Kidney (tissue), 14 donors: Measurements from ENCODE around the gene ASTN2. TPM values are rescaled to one million over a fixed set of nuclear protein-coding genes. Genes with fewer than 3 reads are reported as not detected.

ENCODE experiments used
- DNase-seq, 5 donors: peaks; one replicate each; pipeline ENCODE4 v3.0.0-alpha.2; 2013 to 2020
- FAIRE-seq: peaks from 2 replicates; lab custom pipeline; 2012; peaks lifted over from hg19 to GRCh38; lab: Jason Lieb, UNC
- H3K27ac ChIP-seq, 2 donors: one replicate each; pipeline ENCODE4 v1.7.0; 2013; ENCODE audit warnings: low read depth in 2 of 2, low read length in 2 of 2, inconsistent platforms in 1 of 2
- H3K27me3 ChIP-seq: one replicate; pipeline ENCODE4 v1.7.1; 2013; ENCODE audit warnings: low read length, inconsistent platforms; ENCODE audit not compliant: control insufficient read depth, insufficient read depth
- H3K36me3 ChIP-seq, 3 donors: one replicate each; pipeline versions ENCODE4 v1.7.0 to v1.7.1; 2013; ENCODE audit warnings: low read length in 3 of 3, control low read depth in 1 of 3, inconsistent platforms in 1 of 3; ENCODE audit not compliant: insufficient read depth in 3 of 3, control insufficient read depth in 2 of 3
- H3K4me1 ChIP-seq, 3 donors: one replicate each; pipeline versions ENCODE4 v1.7.0 to v1.7.1; 2013; ENCODE audit warnings: low read length in 3 of 3, inconsistent platforms in 1 of 3, low read depth in 1 of 3; ENCODE audit not compliant: control insufficient read depth in 2 of 3, insufficient read depth in 2 of 3
- H3K4me3 ChIP-seq, 3 donors: one replicate each; pipeline versions ENCODE4 v1.7.0 to v1.8.1; 2013; ENCODE audit warnings: low read length in 3 of 3, control low read depth in 1 of 3, inconsistent platforms in 1 of 3
- H3K9ac ChIP-seq, 3 donors: one replicate each; pipeline versions ENCODE4 v1.7.0 to v1.7.1; 2013; ENCODE audit warnings: low read length in 3 of 3, control low read depth in 1 of 3, inconsistent platforms in 1 of 3
- H3K9me3 ChIP-seq, 3 donors: one replicate each; pipeline versions ENCODE4 v1.7.0 to v1.7.1; 2013; ENCODE audit warnings: low read length in 3 of 3, control low read depth in 1 of 3, inconsistent platforms in 1 of 3; ENCODE audit not compliant: control insufficient read depth in 2 of 3, insufficient read depth in 1 of 3
- intact Hi-C: fragments of 100-400 bp; cut with DNase I; formaldehyde crosslinking; loops from one replicate; pipeline ENCODE4 v1.11.1; 2022
- polyA plus RNA-seq: library from polyadenylated mRNA; stranded (reverse); fragments of 350-450 nt; fragmentation: Illumina TruSeq; extraction: RNeasy Lipid Tissue Mini Kit (QIAGEN cat#74804); gene quantifications from one replicate; pipeline ENCODE4 v1.2.3, GENCODE V29; 2014; ENCODE audit warnings: low read depth, low replicate concordance; ENCODE audit not compliant: insufficient read depth
- total RNA-seq: library from RNA; stranded (reverse); fragmentation: NEBNext Ultra II Directional; extraction: Animal tissue kit (Norgen Biotek cat#: 25700); gene quantifications from one replicate; pipeline ENCODE4 v1.2.1, GENCODE V29; 2021
- TF ChIP-seq, protein P1 (sequence below): IDR thresholded peaks from 3 replicates; pipeline ENCODE4 v1.5.1; 2012; ENCODE audit warnings: mild to moderate bottlenecking, moderate library complexity, borderline replicate concordance; ENCODE audit not compliant: insufficient read depth; ENCODE audit errors: extremely low read depth
- donor health status: control.
- donor health status: control.
- donor health status: control.
- donor health status: control.
- donor health status: control.
- donor health status: DM: yes; HTN: yes; CAD: no.
- donor health status: Normal renal cell carcinoma (clear cell type).

The ASTN2 gene
- total and polyA plus RNA-seq, 2 donors from 2014 or later: 7.6 to 11.5 TPM

DNA sequence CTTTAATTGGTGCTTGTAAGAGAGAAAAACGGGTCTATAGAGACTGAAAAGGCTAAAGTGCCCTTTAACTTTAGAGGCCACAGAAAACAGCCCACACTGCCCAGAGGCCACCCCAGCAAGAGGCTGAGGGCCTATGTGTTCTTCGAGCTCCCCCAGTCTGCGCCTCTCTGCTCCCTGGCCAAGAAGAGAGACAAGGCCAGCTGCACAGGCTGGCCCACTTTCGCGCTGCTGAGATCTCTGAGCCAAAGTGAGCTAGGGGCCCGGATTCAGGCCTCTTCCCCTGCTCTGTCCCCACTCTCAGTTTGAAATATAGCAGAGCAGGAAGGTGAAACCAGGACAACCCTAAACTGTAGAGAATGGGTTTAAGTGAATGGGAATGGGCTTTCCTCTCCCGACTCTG, 859.7 kb downstream of the ASTN2 start:
- H3K27ac ChIP-seq: no peak overlapping the region
- no peaks in the 10 kb centered on the region for H3K9me3 ChIP-seq
- no peaks in the 10 kb centered on the region for H3K36me3 ChIP-seq
- TF ChIP-seq, protein P1, sequence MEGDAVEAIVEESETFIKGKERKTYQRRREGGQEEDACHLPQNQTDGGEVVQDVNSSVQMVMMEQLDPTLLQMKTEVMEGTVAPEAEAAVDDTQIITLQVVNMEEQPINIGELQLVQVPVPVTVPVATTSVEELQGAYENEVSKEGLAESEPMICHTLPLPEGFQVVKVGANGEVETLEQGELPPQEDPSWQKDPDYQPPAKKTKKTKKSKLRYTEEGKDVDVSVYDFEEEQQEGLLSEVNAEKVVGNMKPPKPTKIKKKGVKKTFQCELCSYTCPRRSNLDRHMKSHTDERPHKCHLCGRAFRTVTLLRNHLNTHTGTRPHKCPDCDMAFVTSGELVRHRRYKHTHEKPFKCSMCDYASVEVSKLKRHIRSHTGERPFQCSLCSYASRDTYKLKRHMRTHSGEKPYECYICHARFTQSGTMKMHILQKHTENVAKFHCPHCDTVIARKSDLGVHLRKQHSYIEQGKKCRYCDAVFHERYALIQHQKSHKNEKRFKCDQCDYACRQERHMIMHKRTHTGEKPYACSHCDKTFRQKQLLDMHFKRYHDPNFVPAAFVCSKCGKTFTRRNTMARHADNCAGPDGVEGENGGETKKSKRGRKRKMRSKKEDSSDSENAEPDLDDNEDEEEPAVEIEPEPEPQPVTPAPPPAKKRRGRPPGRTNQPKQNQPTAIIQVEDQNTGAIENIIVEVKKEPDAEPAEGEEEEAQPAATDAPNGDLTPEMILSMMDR: no peak
- H3K27me3 ChIP-seq: no peaks in the 10 kb centered on the region
- no peak overlapping the region for H3K9ac ChIP-seq
- H3K4me1 ChIP-seq: peaks cover 0 to 23% (median 7%) of the 10 kb centered on the region in 3 donors
- H3K4me3 ChIP-seq: no peak overlapping the region
- DNase-seq (peak in 1 of 5 donors; percentile 29), FAIRE-seq (no peak)
- intact Hi-C loops: no loop called here

DNA sequence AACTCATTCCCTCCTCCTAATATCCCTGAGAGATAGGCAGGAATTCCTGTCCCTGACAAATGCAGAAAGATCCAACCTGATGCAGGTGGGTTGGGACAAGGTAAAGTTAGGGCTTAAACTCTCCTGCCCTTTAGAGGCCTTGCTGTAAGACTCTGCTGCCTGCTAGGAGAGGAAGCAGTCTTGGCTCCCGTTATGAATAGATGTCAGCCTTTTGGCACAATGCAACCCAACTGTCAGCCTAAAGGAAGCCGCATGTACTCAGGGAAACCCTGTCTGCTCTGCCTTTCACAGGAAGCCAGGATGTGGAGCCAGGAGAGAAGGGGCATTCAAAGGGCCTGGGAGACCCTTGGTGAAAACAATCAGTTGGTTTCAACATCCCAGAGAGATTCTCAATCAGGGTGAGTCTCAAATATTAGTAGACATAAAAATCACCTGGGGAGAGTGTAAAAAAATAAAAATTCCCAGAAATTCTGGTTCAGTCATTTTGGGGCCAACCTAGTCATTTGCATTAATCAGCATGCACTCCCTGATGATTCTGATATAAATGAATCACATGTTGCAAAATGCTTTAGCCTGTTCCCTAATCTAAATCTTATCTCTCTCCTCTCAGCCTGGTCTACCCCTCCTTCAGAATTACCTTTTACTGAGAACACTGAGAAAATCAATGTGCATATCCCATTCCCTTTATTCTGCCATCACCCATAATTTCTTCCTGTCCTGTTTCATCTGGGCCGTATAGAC, 864.0 kb downstream of the ASTN2 start:
- Histone ChIP-seq H3K27me3 (no peaks in the 10 kb centered on the region), H3K4me1 (peaks cover 0 to 21% (median 14%) of the 10 kb centered on the region in 3 donors), H3K27ac (peak overlapping the region in 1 of 2 donors; percentile 16), H3K9ac (no peak overlapping the region), H3K4me3 (no peak overlapping the region), H3K36me3 (no peaks in the 10 kb centered on the region), H3K9me3 (no peaks in the 10 kb centered on the region)
- FAIRE-seq (no peak), DNase-seq (peak in 1 of 5 donors; percentile 35)
- TF ChIP-seq, protein P1: no peak
- intact Hi-C loops: no loop called here

DNA sequence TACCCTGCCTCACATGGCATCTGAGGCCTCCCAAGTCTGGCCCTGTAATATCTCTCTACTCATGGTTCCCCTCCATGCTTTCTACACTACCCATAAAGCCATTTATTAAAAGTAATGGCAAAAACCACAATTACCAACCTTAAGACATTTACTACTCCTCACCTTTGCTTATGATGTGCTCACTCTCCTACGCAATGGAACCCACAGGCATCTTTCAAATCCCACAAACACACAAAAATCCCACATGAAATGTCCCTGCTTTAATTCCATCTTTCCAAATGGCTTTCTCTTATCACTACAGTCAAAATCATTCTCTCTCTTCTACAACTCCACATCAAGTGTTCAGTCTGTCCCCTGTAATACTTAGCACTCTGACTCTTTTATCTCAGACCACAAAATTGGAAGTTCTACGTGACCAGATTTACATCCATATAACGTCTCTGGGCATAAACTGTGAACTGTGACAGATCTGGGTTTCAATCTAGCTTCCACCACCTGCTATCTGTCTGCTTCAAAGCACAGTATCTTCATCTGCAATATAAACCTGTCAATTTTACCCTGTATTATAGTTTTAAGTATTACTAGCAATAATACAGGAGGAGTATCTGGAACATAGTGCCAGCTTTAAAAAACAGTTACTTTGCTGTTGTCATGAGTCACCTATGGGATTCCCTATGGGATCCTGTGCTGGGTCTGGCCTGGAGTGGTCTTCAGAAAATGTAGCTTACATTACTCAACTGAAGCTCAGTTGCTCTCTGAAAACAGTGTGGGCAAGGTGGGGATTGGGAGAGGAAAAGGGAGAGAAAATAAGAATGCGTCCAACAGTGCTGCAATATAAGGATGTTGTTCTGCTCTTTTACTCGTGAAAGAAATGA, 864.8 kb downstream of the ASTN2 start:
- H3K9ac ChIP-seq: no peak overlapping the region
- peaks cover 0 to 21% (median 14%) of the 10 kb centered on the region in 3 donors for H3K4me1 ChIP-seq
- no peaks in the 10 kb centered on the region for H3K9me3 ChIP-seq
- no peak for DNase-seq
- no peak for FAIRE-seq
- H3K27me3 ChIP-seq: no peaks in the 10 kb centered on the region
- peak overlapping the region; percentile 6 to 16 for H3K27ac ChIP-seq
- TF ChIP-seq, protein P1: no peak
- no peaks in the 10 kb centered on the region for H3K36me3 ChIP-seq
- intact Hi-C loops: no loop called here
- H3K4me3 ChIP-seq: no peak overlapping the region
